HUES48 (cell line): ENCODE data around the gene ARHGAP5.

ENCODE experiments used
- H3K27ac ChIP-seq: one replicate; pipeline ENCODE4 v1.7.0; 2013; ENCODE audit warnings: low read depth, low read length, inconsistent platforms
- H3K27me3 ChIP-seq: 2 replicates; pipeline ENCODE4 v1.6.1; 2013; ENCODE audit warnings: mild to moderate bottlenecking, low read length; ENCODE audit not compliant: control insufficient read depth, insufficient read depth
- H3K36me3 ChIP-seq: 2 replicates; pipeline ENCODE4 v1.6.1; 2013; ENCODE audit warnings: low read length; ENCODE audit not compliant: control insufficient read depth, insufficient read depth
- H3K4me1 ChIP-seq: 2 replicates; pipeline ENCODE4 v1.6.1; 2013; ENCODE audit warnings: mild to moderate bottlenecking, low read length; ENCODE audit not compliant: control insufficient read depth, insufficient read depth
- H3K4me3 ChIP-seq: 2 replicates; pipeline ENCODE4 v1.5.1; 2013; ENCODE audit warnings: mild to moderate bottlenecking, low read depth, low read length
- H3K9ac ChIP-seq: 2 replicates; pipeline ENCODE4 v1.6.1; 2013; ENCODE audit warnings: mild to moderate bottlenecking, low read depth, low read length, moderate library complexity
- H3K9me3 ChIP-seq: 2 replicates; pipeline ENCODE4 v1.6.1; 2013; ENCODE audit warnings: low read length; ENCODE audit not compliant: control insufficient read depth, insufficient read depth

Gene ARHGAP5

GRCh38 chr14:32087173-32087861 is 10.2 kb downstream of the ARHGAP5 start:
- H3K36me3 ChIP-seq: peaks cover 20% of the 10 kb centered on the region
- H3K27me3 ChIP-seq: no peaks in the 10 kb centered on the region
- peaks cover 34% of the 10 kb centered on the region for H3K4me1 ChIP-seq
- H3K9ac ChIP-seq: no peak overlapping the region
- H3K27ac ChIP-seq: peak overlapping the region; percentile 68
- H3K9me3 ChIP-seq: no peaks in the 10 kb centered on the region
- no peak overlapping the region; the same call in 1 of the 2 replicates for H3K4me3 ChIP-seq

- peak overlapping the region; percentile 60 for H3K27ac ChIP-seq
These were observed 10.8 kb downstream of the ARHGAP5 start for GRCh38 chr14:32087907-32088306.

GRCh38 chr14:32090686-32091085 is 13.6 kb downstream of the ARHGAP5 start:
- H3K9me3 ChIP-seq: no peaks in the 10 kb centered on the region
- H3K36me3 ChIP-seq: peaks cover 47% of the 10 kb centered on the region
- H3K27me3 ChIP-seq: no peaks in the 10 kb centered on the region
- no peak overlapping the region for H3K27ac ChIP-seq
- H3K4me3 ChIP-seq: no peak overlapping the region
- H3K4me1 ChIP-seq: peaks cover 22% of the 10 kb centered on the region
- H3K9ac ChIP-seq: no peak overlapping the region

More at GRCh38 chr14:32087907-32088306, 10.8 kb downstream of the ARHGAP5 start:
- H3K4me3 ChIP-seq: no peak overlapping the region
- peaks cover 26% of the 10 kb centered on the region for H3K36me3 ChIP-seq
- no peak overlapping the region for H3K9ac ChIP-seq
- no peaks in the 10 kb centered on the region for H3K9me3 ChIP-seq
- no peaks in the 10 kb centered on the region for H3K27me3 ChIP-seq
- H3K4me1 ChIP-seq: peaks cover 31% of the 10 kb centered on the region

GRCh38 chr14:32099473-32099872 is 22.4 kb downstream of the ARHGAP5 start:
- peaks cover 29% of the 10 kb centered on the region for H3K36me3 ChIP-seq
- H3K4me1 ChIP-seq: no peaks in the 10 kb centered on the region
- no peak overlapping the region for H3K27ac ChIP-seq
- H3K4me3 ChIP-seq: no peak overlapping the region
- no peaks in the 10 kb centered on the region for H3K9me3 ChIP-seq
- H3K27me3 ChIP-seq: no peaks in the 10 kb centered on the region
- H3K9ac ChIP-seq: no peak overlapping the region

GRCh38 chr14:32100175-32100574 is 23.1 kb downstream of the ARHGAP5 start:
- H3K27me3 ChIP-seq: no peaks in the 10 kb centered on the region
- H3K9ac ChIP-seq: no peak overlapping the region
- H3K4me1 ChIP-seq: no peaks in the 10 kb centered on the region
- H3K4me3 ChIP-seq: no peak overlapping the region
- H3K27ac ChIP-seq: no peak overlapping the region
- H3K36me3 ChIP-seq: peaks cover 22% of the 10 kb centered on the region
- no peaks in the 10 kb centered on the region for H3K9me3 ChIP-seq

GRCh38 chr14:32102152-32102787 is 25.2 kb downstream of the ARHGAP5 start:
- no peak overlapping the region for H3K4me3 ChIP-seq
- no peak overlapping the region for H3K27ac ChIP-seq
- peaks cover 16% of the 10 kb centered on the region for H3K36me3 ChIP-seq
- H3K27me3 ChIP-seq: no peaks in the 10 kb centered on the region
- H3K4me1 ChIP-seq: no peaks in the 10 kb centered on the region
- no peaks in the 10 kb centered on the region for H3K9me3 ChIP-seq
- H3K9ac ChIP-seq: no peak overlapping the region

- Histone ChIP-seq H3K36me3 (peaks cover 12% of the 10 kb centered on the region; the same call in 1 of the 2 replicates), H3K27ac (no peak overlapping the region)
These were observed 25.9 kb downstream of the ARHGAP5 start for GRCh38 chr14:32102968-32103367.

GRCh38 chr14:32104308-32104707 is 27.2 kb downstream of the ARHGAP5 start:
- Histone ChIP-seq H3K36me3 (peaks cover 12% of the 10 kb centered on the region; the same call in 1 of the 2 replicates), H3K27me3 (no peaks in the 10 kb centered on the region), H3K27ac (no peak overlapping the region), H3K4me3 (no peak overlapping the region), H3K9ac (no peak overlapping the region), H3K9me3 (no peaks in the 10 kb centered on the region), H3K4me1 (peaks cover 10% of the 10 kb centered on the region)

More at GRCh38 chr14:32102968-32103367, 25.9 kb downstream of the ARHGAP5 start:
- Histone ChIP-seq H3K4me1 (peaks cover 3% of the 10 kb centered on the region; the same call in 1 of the 2 replicates), H3K27me3 (no peaks in the 10 kb centered on the region), H3K9ac (no peak overlapping the region), H3K9me3 (no peaks in the 10 kb centered on the region), H3K4me3 (no peak overlapping the region)

- Histone ChIP-seq H3K36me3 (peaks cover 9% of the 10 kb centered on the region; the same call in 1 of the 2 replicates), H3K9me3 (no peaks in the 10 kb centered on the region), H3K4me3 (no peak overlapping the region), H3K27me3 (no peaks in the 10 kb centered on the region), H3K27ac (no peak overlapping the region), H3K4me1 (peaks cover 10% of the 10 kb centered on the region), H3K9ac (no peak overlapping the region)
These were observed 27.7 kb downstream of the ARHGAP5 start for GRCh38 chr14:32104803-32105202.

- Histone ChIP-seq H3K4me3 (no peak overlapping the region), H3K9ac (no peak overlapping the region), H3K36me3 (0 out of 2 replicates have a peak, but pooled peaks cover 5% of the 10 kb centered on the region), H3K27me3 (no peaks in the 10 kb centered on the region), H3K27ac (no peak overlapping the region), H3K4me1 (peaks cover 10% of the 10 kb centered on the region), H3K9me3 (no peaks in the 10 kb centered on the region)
These were observed 32.8 kb downstream of the ARHGAP5 start for GRCh38 chr14:32109676-32110547.
